Measurements from ENCODE around the gene RNF157.

RNF157 gene

DNA sequence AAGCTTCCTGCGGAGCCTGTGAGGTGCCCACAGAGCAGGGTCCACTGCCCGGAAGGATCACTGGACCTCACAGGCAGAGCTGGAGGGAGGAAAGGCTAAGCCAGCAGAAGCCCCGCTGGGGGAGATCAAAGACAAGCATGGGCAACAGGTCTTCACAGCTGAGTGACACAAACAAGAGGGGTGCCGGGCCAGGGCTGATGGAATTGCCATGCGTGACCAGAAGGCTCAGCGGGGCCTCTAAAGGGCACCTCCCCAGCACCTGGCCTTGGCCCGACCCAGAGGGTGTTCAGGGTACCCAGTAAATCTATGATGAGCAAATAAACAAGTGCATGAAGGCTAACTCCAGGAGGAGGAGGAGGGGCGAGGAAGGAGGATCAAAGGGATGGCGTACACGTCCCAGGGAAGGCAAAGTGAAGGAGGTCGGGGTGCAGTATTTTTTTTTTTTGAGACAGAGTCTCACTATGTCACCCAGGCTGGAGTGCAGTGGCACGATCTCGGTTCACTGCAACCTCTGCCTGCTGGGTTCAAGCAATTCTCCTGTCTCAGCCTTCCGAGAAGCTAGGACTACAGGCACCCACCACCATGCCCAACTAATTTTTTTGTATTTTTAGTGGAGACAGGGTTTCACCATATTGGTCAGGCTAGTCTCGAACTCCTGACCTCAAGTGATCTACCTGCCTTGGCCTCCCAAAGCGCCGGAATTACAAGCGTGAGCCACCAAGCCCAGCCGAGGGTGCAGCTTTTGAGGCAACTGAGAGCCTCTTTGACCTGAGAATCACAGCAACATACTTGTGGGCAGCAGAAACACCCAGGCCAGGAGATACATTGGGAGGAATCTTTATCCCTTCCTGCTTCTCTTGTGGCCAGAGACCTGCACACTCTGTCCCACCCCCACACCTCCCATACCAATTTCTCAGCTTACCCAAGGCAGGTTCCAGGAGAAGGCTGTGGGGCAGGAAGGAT is 120.6 kb downstream of the RNF157 start:
- TF ChIP-seq, protein P1, sequence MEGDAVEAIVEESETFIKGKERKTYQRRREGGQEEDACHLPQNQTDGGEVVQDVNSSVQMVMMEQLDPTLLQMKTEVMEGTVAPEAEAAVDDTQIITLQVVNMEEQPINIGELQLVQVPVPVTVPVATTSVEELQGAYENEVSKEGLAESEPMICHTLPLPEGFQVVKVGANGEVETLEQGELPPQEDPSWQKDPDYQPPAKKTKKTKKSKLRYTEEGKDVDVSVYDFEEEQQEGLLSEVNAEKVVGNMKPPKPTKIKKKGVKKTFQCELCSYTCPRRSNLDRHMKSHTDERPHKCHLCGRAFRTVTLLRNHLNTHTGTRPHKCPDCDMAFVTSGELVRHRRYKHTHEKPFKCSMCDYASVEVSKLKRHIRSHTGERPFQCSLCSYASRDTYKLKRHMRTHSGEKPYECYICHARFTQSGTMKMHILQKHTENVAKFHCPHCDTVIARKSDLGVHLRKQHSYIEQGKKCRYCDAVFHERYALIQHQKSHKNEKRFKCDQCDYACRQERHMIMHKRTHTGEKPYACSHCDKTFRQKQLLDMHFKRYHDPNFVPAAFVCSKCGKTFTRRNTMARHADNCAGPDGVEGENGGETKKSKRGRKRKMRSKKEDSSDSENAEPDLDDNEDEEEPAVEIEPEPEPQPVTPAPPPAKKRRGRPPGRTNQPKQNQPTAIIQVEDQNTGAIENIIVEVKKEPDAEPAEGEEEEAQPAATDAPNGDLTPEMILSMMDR (IDR thresholded peaks at IDR 0.05; ENCODE audit: control insufficient read depth, insufficient read depth, low read depth, low read length, missing control alignments): no peak
- H3K4me3 ChIP-seq (ENCODE audit: control insufficient read depth, low read depth, low read length): no peak overlapping the region
- no peak for DNase-seq (ENCODE audit: low read depth)

DNA sequence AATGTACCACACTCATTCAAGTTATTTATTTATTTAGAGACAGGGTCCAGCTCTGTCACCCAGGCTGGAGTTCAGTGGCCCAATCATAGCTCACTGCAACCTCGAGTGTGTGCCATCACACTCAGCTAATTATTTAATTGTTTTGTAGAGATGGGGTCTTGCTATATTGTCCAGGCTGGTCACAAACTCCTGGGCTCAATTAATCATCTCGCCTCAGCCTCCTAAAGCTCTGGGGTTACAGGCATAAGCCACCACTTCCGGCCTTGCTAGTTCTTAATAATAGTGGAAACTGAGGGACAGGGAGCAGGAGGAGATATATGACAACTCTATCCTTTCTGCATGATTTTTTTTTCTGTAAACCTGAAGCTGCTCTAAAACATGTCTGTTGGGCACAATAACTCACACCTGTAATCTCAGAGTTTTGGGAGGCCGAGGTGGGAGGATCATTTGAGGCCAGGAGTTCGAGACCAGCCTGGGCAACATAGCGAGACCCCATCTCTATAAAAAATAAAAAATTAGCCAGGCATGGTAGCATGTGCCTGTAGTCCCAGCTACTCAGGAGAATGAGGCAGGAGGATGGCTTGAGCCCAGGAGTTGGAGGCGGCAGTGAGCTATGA is 125.0 kb downstream of the RNF157 start:
- no peak for DNase-seq (ENCODE audit: low read depth)
- TF ChIP-seq, protein P1 (IDR thresholded peaks at IDR 0.05; ENCODE audit: control insufficient read depth, insufficient read depth, low read depth, low read length, missing control alignments): no peak
- no peak overlapping the region for H3K4me3 ChIP-seq (ENCODE audit: control insufficient read depth, low read depth, low read length)

DNA sequence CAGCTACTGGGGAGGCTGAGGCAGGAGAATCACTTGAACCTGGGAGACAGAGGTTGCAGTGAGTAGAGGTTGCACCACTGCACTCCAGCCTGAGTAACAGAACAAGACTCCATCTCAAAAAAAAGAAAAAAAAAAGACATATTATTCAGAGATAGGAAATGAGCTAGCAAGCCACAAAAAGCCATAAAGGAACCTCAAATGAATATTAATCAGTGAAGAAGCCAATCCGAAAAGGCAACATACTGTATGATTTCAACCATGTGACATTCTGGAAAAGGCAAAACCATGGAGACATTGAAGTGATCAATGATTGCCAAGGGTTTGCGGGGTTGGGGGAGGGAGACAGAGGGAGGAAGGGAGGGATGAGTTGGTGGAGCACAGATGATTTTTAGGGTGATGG is 128.3 kb downstream of the RNF157 start:
- TF ChIP-seq, protein P1 (IDR thresholded peaks at IDR 0.05; ENCODE audit: control insufficient read depth, insufficient read depth, low read depth, low read length, missing control alignments): no peak
- no peak overlapping the region for H3K4me3 ChIP-seq (ENCODE audit: control insufficient read depth, low read depth, low read length)
- DNase-seq (ENCODE audit: low read depth): no peak

DNA sequence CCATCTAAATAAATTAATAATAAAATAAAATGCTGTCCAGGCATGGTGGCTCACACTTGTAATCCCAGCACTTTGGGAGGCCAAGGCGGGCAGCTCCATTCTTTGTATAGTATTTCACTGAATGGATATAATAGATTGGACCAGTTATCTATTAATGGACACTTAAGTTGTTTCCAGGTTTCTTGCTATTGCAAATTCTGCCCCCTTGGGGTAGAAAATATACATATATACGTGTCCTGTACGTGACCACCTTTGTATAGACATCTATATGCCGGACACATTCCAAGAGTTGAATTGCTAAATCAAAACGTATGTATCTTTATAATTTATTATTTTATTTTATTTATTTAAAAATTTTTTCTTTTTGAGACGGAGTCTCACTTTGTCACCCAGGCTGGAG is 132.8 kb downstream of the RNF157 start:
- TF ChIP-seq, protein P1 (IDR thresholded peaks at IDR 0.05; ENCODE audit: control insufficient read depth, insufficient read depth, low read depth, low read length, missing control alignments): peak; percentile 9
- no peak for DNase-seq (ENCODE audit: low read depth)
- no peak overlapping the region for H3K4me3 ChIP-seq (ENCODE audit: control insufficient read depth, low read depth, low read length)

DNA sequence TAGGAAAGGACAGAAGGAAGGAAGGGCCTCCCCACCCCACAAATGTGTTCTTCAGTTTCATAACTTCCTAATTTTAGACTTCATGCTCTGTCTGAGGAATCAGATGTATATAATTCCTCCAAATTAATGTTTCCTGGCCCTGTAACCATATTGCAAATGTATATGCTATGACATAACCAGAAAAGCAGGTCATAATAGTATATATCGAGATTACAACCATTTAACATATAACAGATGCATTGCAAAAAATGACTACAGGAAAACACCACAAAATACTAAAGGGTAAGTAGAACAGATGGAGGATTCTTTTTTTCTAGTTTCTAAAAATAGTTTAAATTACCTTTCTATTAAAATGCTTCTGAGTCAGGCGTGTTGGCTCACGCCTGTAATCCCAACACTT is 133.6 kb downstream of the RNF157 start:
- TF ChIP-seq, protein P1 (IDR thresholded peaks at IDR 0.05; ENCODE audit: control insufficient read depth, insufficient read depth, low read depth, low read length, missing control alignments): no peak
- DNase-seq (ENCODE audit: low read depth): no peak
- H3K4me3 ChIP-seq (ENCODE audit: control insufficient read depth, low read depth, low read length): no peak overlapping the region

DNA sequence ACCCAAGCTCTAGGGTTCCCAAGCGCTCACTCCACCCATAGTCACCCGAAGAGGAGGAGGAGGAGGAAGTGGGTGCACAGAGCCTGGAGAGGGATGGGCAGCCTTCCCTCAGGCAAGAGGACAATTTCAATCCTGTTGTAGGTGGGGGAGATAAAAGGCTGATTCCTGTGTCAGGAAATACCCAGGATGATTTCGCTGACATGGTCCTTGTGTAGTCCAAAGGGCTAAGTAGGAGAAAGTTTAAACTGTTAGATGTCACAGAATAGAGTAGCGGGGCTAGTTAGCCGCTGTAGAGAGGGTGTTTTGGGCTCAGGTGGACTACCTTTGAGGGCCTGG is 135.4 kb downstream of the RNF157 start:
- TF ChIP-seq, protein P1 (IDR thresholded peaks at IDR 0.05; ENCODE audit: control insufficient read depth, insufficient read depth, low read depth, low read length, missing control alignments): no peak
- DNase-seq (ENCODE audit: low read depth): no peak
- H3K4me3 ChIP-seq (ENCODE audit: control insufficient read depth, low read depth, low read length): no peak overlapping the region
